CD14-positive monocyte (primary cell): Measurements from ENCODE around the gene AMBRA1. TPM values are rescaled to one million over a fixed set of nuclear protein-coding genes. Genes with fewer than 3 reads are reported as not detected.

Experiments
- DNase-seq, 3 donors: peaks; one replicate each; pipeline ENCODE4 v3.0.0-alpha.2; 2011 to 2022
- H2AFZ ChIP-seq: 2 replicates; pipeline ENCODE4 v1.6.0; 2012; ENCODE audit warnings: mild to moderate bottlenecking, low read depth, low read length, inconsistent platforms; ENCODE audit not compliant: insufficient read depth, poor library complexity, severe bottlenecking
- H3K27ac ChIP-seq, 2 donors: 1 replicate in 1 of 2; 2 replicates in 1 of 2; pipeline ENCODE4 v1.5.1; 2012 to 2013; ENCODE audit warnings: low read length in 2 of 2, control low read depth in 1 of 2, inconsistent platforms in 1 of 2, low read depth in 1 of 2, mild to moderate bottlenecking in 1 of 2
- H3K27me3 ChIP-seq, 2 donors: one replicate each; pipeline versions ENCODE4 v1.6.0 to v1.6.1; 2011 to 2013; ENCODE audit warnings: low read length in 2 of 2; ENCODE audit not compliant: control insufficient read depth in 2 of 2, insufficient read depth in 2 of 2
- H3K36me3 ChIP-seq, 2 donors: replicated peaks in 1 of 2; 1 replicate in 1 of 2; 2 replicates in 1 of 2; pipeline versions ENCODE4 v1.5.1 to v1.6.1; 2012 to 2013; ENCODE audit warnings: low read length in 2 of 2, control low read depth in 1 of 2, inconsistent platforms in 1 of 2, mild to moderate bottlenecking in 1 of 2; ENCODE audit not compliant: insufficient read depth in 2 of 2, control insufficient read depth in 1 of 2
- H3K4me1 ChIP-seq, 2 donors: 1 replicate in 1 of 2; 2 replicates in 1 of 2; pipeline versions ENCODE4 v1.5.1 to v1.6.1; 2012 to 2013; ENCODE audit warnings: low read length in 2 of 2, control low read depth in 1 of 2, inconsistent platforms in 1 of 2, mild to moderate bottlenecking in 1 of 2, moderate library complexity in 1 of 2; ENCODE audit not compliant: insufficient read depth in 2 of 2, control insufficient read depth in 1 of 2
- H3K4me2 ChIP-seq: replicated peaks from 2 replicates; pipeline ENCODE3; 2012; ENCODE audit warnings: low read length, moderate library complexity, mild to moderate bottlenecking; ENCODE audit not compliant: poor library complexity, severe bottlenecking; ENCODE audit errors: extremely low read depth
- H3K4me3 ChIP-seq, 3 experiments: fragments of 200-600 bp in 1 of 3; sonication (generic) in 1 of 3; replicated peaks in 1 of 3; 1 replicate in 2 of 3; 2 replicates in 1 of 3; pipeline ENCODE4 v1.5.1; 2011 to 2013; ENCODE audit warnings: low read length in 3 of 3, mild to moderate bottlenecking in 3 of 3, control low read depth in 2 of 3, low read depth in 2 of 3, inconsistent platforms in 1 of 3, moderate library complexity in 1 of 3
- H3K79me2 ChIP-seq: 2 replicates; pipeline ENCODE4 v1.6.0; 2012; ENCODE audit warnings: mild to moderate bottlenecking, control low read depth, inconsistent platforms, low read length, moderate library complexity; ENCODE audit not compliant: insufficient read depth
- H3K9ac ChIP-seq: 2 replicates; pipeline ENCODE4 v1.6.0; 2017; ENCODE audit warnings: low read length, mild to moderate bottlenecking; ENCODE audit not compliant: insufficient read depth, poor library complexity, severe bottlenecking
- H3K9me3 ChIP-seq, 2 donors: replicated peaks in 1 of 2; 1 replicate in 1 of 2; 2 replicates in 1 of 2; pipeline versions ENCODE4 v1.5.1 to v1.6.1; 2012 to 2013; ENCODE audit warnings: low read length in 2 of 2, control low read depth in 1 of 2; ENCODE audit not compliant: control insufficient read depth in 1 of 2, insufficient read depth in 1 of 2
- H4K20me1 ChIP-seq: 2 replicates; pipeline ENCODE4 v1.6.0; 2012; ENCODE audit warnings: mild to moderate bottlenecking, low read length, control low read depth, moderate library complexity; ENCODE audit not compliant: insufficient read depth
- H3K27ac Mint-ChIP-seq, 7 donors: one replicate each; pipeline ENCODE4 v1.8.0; 2020; ENCODE audit warnings: mild to moderate bottlenecking in 7 of 7, mixed read lengths in 7 of 7, moderate library complexity in 6 of 7, inconsistent platforms in 2 of 7
- H3K27me3 Mint-ChIP-seq, 3 donors: one replicate each; pipeline ENCODE4 v1.8.0; 2021 to 2022; ENCODE audit warnings: low read depth in 3 of 3, mild to moderate bottlenecking in 3 of 3, mixed read lengths in 3 of 3, moderate library complexity in 3 of 3, inconsistent platforms in 1 of 3
- H3K36me3 Mint-ChIP-seq, 2 donors: one replicate each; pipeline ENCODE4 v1.8.0; 2020; ENCODE audit warnings: mixed read lengths in 2 of 2, inconsistent platforms in 1 of 2, mild to moderate bottlenecking in 1 of 2
- H3K4me1 Mint-ChIP-seq: one replicate; pipeline ENCODE4 v1.8.0; 2020; ENCODE audit warnings: mild to moderate bottlenecking, mixed read lengths
- H3K4me3 Mint-ChIP-seq, 2 donors: one replicate each; pipeline ENCODE4 v1.8.0; 2020; ENCODE audit warnings: mild to moderate bottlenecking in 2 of 2, mixed read lengths in 2 of 2, moderate library complexity in 1 of 2
- H3K9me3 Mint-ChIP-seq, 7 donors: one replicate each; pipeline ENCODE4 v1.8.0; 2020 to 2022; ENCODE audit warnings: mixed read lengths in 7 of 7, mild to moderate bottlenecking in 6 of 7, moderate library complexity in 6 of 7, inconsistent platforms in 2 of 7
- CTCF ChIP-seq: fragments of 200-600 bp; IDR thresholded peaks from one replicate; pipeline ENCODE4 v1.8.0; 2022; ENCODE audit warnings: antibody characterized with exemption, mild to moderate bottlenecking
- WGBS: methylation state at CpG from one replicate; pipeline ENCODE4 v1.1.5; 2013; ENCODE audit warnings: missing lambda C conversion rate; ENCODE audit not compliant: insufficient coverage; 5-methylcytosine and 5-hydroxymethylcytosine counted together
- intact Hi-C, 2 donors: fragments of 100-400 bp; cut with micrococcal nuclease; formaldehyde crosslinking; loops; one replicate each; pipeline versions ENCODE4 v1.15.0 to v1.15.1; 2023
- polyA plus RNA-seq, 3 donors: library from polyadenylated mRNA; depleted of rRNA in 1 of 3; unstranded in 2 of 3; stranded (reverse) in 1 of 3; fragments of 300-500 nt in 2 of 3; fragments of >200 nt in 1 of 3; fragmentation: Illumina TruSeq in 2 of 3; gene quantifications; 1 replicate in 2 of 3; 2 replicates in 1 of 3; pipeline ENCODE4 v1.2.3, GENCODE V29; 2012 to 2021

The AMBRA1 gene
- polyA plus RNA-seq, 3 donors = 2.1 to 6.1 (median 3.8) TPM

GRCh38 chr11:46527591-46528130 lies 66.2 kb downstream of the AMBRA1 start:
- Histone ChIP-seq H3K36me3 (no peaks in the 10 kb centered on the region), H3K27me3 (no peaks in the 10 kb centered on the region), H2AFZ (no peak overlapping the region), H3K9ac (no peak overlapping the region), H3K9me3 (no peaks in the 10 kb centered on the region), H3K27ac (no peak overlapping the region), H3K4me2 (no peak overlapping the region), H4K20me1 (peaks cover 73% of the 10 kb centered on the region), H3K4me1 (no peaks in the 10 kb centered on the region), H3K79me2 (peaks cover 44% of the 10 kb centered on the region), H3K4me3 (no peak overlapping the region)
- H3K4me3 Mint-ChIP-seq = no peak overlapping the region
- peaks cover 0 to 2% (median 0%) of the 10 kb centered on the region in 3 donors for H3K27me3 Mint-ChIP-seq
- WGBS = no CpG with 5 or more reads among the region's 1 CpG
- peaks cover 22% of the 10 kb centered on the region for H3K4me1 Mint-ChIP-seq
- TF ChIP-seq CTCF = no peak
- DNase-seq = no peak
- no peaks in the 10 kb centered on the region for H3K9me3 Mint-ChIP-seq
- H3K36me3 Mint-ChIP-seq = peaks cover 1 to 16% of the 10 kb centered on the region in 2 donors
- intact Hi-C loops = no loop called here
- H3K27ac Mint-ChIP-seq = peak overlapping the region in 1 of 7 donors; percentile 14

GRCh38 chr11:46526216-46527215 lies 67.3 kb downstream of the AMBRA1 start:
- H3K9ac ChIP-seq = no peak overlapping the region
- Mint-ChIP-seq H3K27me3 (peaks cover 0 to 2% (median 0%) of the 10 kb centered on the region in 3 donors), H3K4me3 (no peak overlapping the region), H3K4me1 (peaks cover 32% of the 10 kb centered on the region), H3K9me3 (no peaks in the 10 kb centered on the region), H3K36me3 (peaks cover 0 to 16% of the 10 kb centered on the region in 2 donors), H3K27ac (no peak overlapping the region)
- no peaks in the 10 kb centered on the region for H3K9me3 ChIP-seq
- H3K27ac ChIP-seq = no peak overlapping the region
- no peak overlapping the region for H3K4me2 ChIP-seq
- intact Hi-C loops = no loop called here
- no peak overlapping the region for H3K4me3 ChIP-seq
- no peaks in the 10 kb centered on the region for H3K36me3 ChIP-seq
- no CpG with 5 or more reads among the region's 2 CpGs for WGBS
- H2AFZ ChIP-seq = no peak overlapping the region
- no peak for DNase-seq
- no peaks in the 10 kb centered on the region for H3K4me1 ChIP-seq
- peaks cover 79% of the 10 kb centered on the region for H4K20me1 ChIP-seq
- no peaks in the 10 kb centered on the region for H3K27me3 ChIP-seq
- no peak for TF ChIP-seq CTCF
- peaks cover 44% of the 10 kb centered on the region for H3K79me2 ChIP-seq
